ENCODE measurements around the gene GAL3ST2. TPM values are rescaled to one million over a fixed set of nuclear protein-coding genes. Genes with fewer than 3 reads are reported as not detected.
"Not testable (repeated sequence)": the region's sequence is repeated elsewhere in the genome, so short reads cannot be mapped to it uniquely, and the experiment has no call there.

The GAL3ST2 gene
- total and polyA plus RNA-seq, 4 donors: 0.03 to 0.33 (median 0.23) TPM; not detected in 1

- no peaks in the 10 kb centered on the region for H3K36me3 ChIP-seq (ENCODE audit: control insufficient read depth in 4 of 4, insufficient read depth in 3 of 4, low read depth in 1 of 4, low read length in 3 of 4)
- no peak overlapping the region for H3K4me3 ChIP-seq (ENCODE audit: low read depth in 1 of 3, low read length in 3 of 3)
- TF ChIP-seq EGR1 (IDR thresholded peaks at IDR 0.05; ENCODE audit: low read depth in 2 of 2) (no peak), RXRA (IDR thresholded peaks at IDR 0.05) (no peak), SP1 (IDR thresholded peaks at IDR 0.05) (no peak), HNF4A (conservative IDR thresholded peaks at IDR 0.05) (no peak)
- DNase-seq (ENCODE audit: low spot score): no peak
- H3K4me1 ChIP-seq (ENCODE audit: control insufficient read depth in 4 of 4, insufficient read depth in 4 of 4, low read length in 3 of 4): peaks cover 6 to 17% (median 13%) of the 10 kb centered on the region in 4 donors
- peak overlapping the region; percentile 28 to 60 for H3K27ac ChIP-seq (ENCODE audit: low read depth in 1 of 2, low read length in 2 of 2)
- H3K9me3 ChIP-seq (ENCODE audit: control insufficient read depth in 4 of 4, low read length in 3 of 4): no peaks in the 10 kb centered on the region
- no peak overlapping the region for H3K9ac ChIP-seq (ENCODE audit: low read depth in 1 of 2, low read length in 2 of 2)
- no peaks in the 10 kb centered on the region for H3K27me3 ChIP-seq (ENCODE audit: control insufficient read depth in 4 of 4, insufficient read depth in 4 of 4, low read length in 3 of 4)
- WGBS: 55% methylated on average over 35 of the region's 35 CpGs
These were observed 28.0 kb downstream of the GAL3ST2 start for GRCh38 chr2:241804326-241805229.

- not testable (repeated sequence) for H3K36me3 ChIP-seq (ENCODE audit: control insufficient read depth in 4 of 4, insufficient read depth in 3 of 4, low read depth in 1 of 4, low read length in 3 of 4); H3K4me3 ChIP-seq (ENCODE audit: low read depth in 1 of 3, low read length in 3 of 3); H3K9ac ChIP-seq (ENCODE audit: low read depth in 1 of 2, low read length in 2 of 2); H3K27ac ChIP-seq (ENCODE audit: low read depth in 1 of 2, low read length in 2 of 2); H3K9me3 ChIP-seq (ENCODE audit: control insufficient read depth in 4 of 4, low read length in 3 of 4); H3K27me3 ChIP-seq (ENCODE audit: control insufficient read depth in 4 of 4, insufficient read depth in 4 of 4, low read length in 3 of 4); DNase-seq (ENCODE audit: low spot score)
- H3K4me1 ChIP-seq (ENCODE audit: control insufficient read depth in 4 of 4, insufficient read depth in 4 of 4, low read length in 3 of 4): peaks cover 8 to 25% (median 17%) of the 10 kb centered on the region in 4 donors
- 42% methylated on average over 3 of the region's 8 CpGs for WGBS
These were observed 29.6 kb downstream of the GAL3ST2 start for GRCh38 chr2:241806217-241806616.

GRCh38 chr2:241808051-241808720, 31.6 kb downstream of the GAL3ST2 start:
- no peaks in the 10 kb centered on the region for H3K36me3 ChIP-seq (ENCODE audit: control insufficient read depth in 4 of 4, insufficient read depth in 3 of 4, low read depth in 1 of 4, low read length in 3 of 4)
- DNase-seq (ENCODE audit: low spot score): peak; percentile 31
- H3K9me3 ChIP-seq (ENCODE audit: control insufficient read depth in 4 of 4, low read length in 3 of 4): no peaks in the 10 kb centered on the region
- TF ChIP-seq NR2F2 (IDR thresholded peaks at IDR 0.05) (peak; percentile 51), GABPA (IDR thresholded peaks at IDR 0.05 in 1 of 2, conservative IDR thresholded peaks at IDR 0.05 in 1 of 2) (no peak), CTCF (IDR thresholded peaks at IDR 0.05; ENCODE audit: low read depth, low read length, missing input control) (no peak), RAD21 (IDR thresholded peaks at IDR 0.05) (no peak), ZBTB33 (IDR thresholded peaks at IDR 0.05) (no peak), RXRA (IDR thresholded peaks at IDR 0.05) (peak in 1 of 2 donors; percentile 8)
- peaks cover 13 to 43% (median 27%) of the 10 kb centered on the region in 4 donors for H3K4me1 ChIP-seq (ENCODE audit: control insufficient read depth in 4 of 4, insufficient read depth in 4 of 4, low read length in 3 of 4)
- peak overlapping the region in 1 of 3 donors; percentile 68 for H3K4me3 ChIP-seq (ENCODE audit: low read depth in 1 of 3, low read length in 3 of 3)
- H3K9ac ChIP-seq (ENCODE audit: low read depth in 1 of 2, low read length in 2 of 2): peak overlapping the region; percentile 12 to 16
- WGBS: 59% methylated on average over 17 of the region's 17 CpGs
- no peaks in the 10 kb centered on the region for H3K27me3 ChIP-seq (ENCODE audit: control insufficient read depth in 4 of 4, insufficient read depth in 4 of 4, low read length in 3 of 4)
- peak overlapping the region; percentile 85 to 93 for H3K27ac ChIP-seq (ENCODE audit: low read depth in 1 of 2, low read length in 2 of 2)
